Fibroblast of peridontal ligament (primary cell): Measurements from ENCODE around the gene RNFT2.
A peak's percentile ranks its signal among the peaks of the same experiment; 100 is the strongest.

Experiments
- DNase-seq: peaks from one replicate; pipeline ENCODE4 v3.0.0-alpha.2; 2010; ENCODE audit errors: extremely low read depth

Gene RNFT2

GRCh38 chr12:116832353-116832752 is 94.2 kb downstream of the RNFT2 start:
- DNase-seq, result peak; percentile 3

DNA sequence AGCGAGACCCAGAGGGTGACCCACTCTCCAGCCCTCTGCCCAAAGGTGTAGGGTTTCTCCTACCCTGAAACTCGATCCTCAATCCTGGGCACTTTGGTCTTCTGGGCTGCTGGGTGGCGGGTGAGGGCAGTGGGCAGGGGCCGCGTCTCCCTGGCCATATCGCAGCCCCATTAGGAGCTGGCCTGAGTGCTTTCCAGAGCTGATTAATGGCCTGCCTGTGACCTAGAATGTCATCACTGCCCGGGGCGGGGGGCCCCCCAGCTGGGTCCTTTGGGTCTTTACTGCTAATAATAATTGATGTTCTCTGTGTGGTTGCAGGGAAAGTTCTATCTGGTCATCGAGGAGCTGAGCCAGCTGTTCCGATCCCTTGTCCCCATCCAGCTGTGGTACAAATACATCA is 95.4 kb downstream of the RNFT2 start:
- DNase-seq, result no peak

GRCh38 chr12:116835484-116835883 is 97.4 kb downstream of the RNFT2 start:
- DNase-seq, result no peak

DNA sequence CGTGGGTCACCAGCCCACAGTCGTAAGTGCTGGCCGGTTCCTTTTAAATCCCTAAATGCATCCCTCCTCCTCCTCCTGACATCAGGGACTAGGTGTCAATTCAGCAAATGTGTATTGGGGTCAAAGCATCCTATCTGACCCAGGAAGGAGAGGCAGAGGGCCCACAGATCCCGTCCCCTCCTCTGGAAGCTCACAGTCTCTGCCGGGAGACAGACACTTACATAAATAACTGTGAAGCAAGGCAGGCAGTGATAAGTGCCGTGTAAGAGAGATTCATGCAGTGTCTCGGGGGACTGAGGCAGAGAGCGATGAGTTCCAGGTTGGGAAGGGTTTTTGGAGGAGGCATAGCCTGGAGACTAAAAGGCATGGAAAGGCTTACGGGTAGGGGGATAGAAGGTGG is 99.0 kb downstream of the RNFT2 start:
- no peak for DNase-seq

DNA sequence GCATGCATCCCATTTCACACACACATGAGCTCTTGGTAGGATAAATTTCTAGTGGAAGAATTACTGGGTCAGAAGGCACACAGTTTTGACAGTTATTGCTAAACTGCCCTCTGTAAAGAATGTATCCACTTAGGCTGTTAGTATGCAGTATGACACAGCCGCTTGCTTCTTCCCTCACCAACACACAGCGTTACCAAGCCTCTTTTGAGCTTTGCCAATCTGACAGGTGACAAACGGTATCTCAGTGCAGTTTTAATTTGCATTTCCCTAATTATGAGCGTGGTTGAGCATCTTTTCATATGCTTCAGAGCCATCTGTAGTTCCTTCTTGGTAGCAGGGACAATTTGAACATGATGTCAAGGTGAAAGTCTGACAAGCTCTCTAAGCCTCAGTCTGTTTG is 100.2 kb downstream of the RNFT2 start:
- no peak for DNase-seq

- no peak for DNase-seq
These were observed 101.2 kb downstream of the RNFT2 start for GRCh38 chr12:116839287-116839830.

GRCh38 chr12:116843085-116843484 is 105.0 kb downstream of the RNFT2 start:
- no peak for DNase-seq

DNA sequence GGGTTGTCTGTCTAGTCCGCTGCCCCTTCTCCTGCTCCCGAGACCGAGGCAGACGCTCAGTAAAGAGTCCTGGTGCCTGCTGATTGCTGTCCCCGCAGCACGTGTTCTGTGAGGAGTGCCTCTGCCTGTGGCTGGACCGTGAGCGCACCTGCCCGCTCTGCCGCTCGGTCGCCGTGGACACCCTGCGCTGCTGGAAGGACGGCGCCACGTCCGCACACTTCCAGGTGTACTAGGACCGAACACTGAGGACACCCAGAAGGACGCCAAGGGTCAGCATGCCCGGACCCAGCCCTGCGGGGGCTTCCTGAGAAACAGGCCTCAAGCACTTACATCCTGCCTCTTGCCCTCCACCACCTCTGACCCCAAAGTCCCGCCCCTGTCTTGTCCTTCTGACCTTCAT is 111.1 kb downstream of the RNFT2 start:
- no peak for DNase-seq

GRCh38 chr12:116852303-116852702 is 114.2 kb downstream of the RNFT2 start:
- DNase-seq, result no peak

DNA sequence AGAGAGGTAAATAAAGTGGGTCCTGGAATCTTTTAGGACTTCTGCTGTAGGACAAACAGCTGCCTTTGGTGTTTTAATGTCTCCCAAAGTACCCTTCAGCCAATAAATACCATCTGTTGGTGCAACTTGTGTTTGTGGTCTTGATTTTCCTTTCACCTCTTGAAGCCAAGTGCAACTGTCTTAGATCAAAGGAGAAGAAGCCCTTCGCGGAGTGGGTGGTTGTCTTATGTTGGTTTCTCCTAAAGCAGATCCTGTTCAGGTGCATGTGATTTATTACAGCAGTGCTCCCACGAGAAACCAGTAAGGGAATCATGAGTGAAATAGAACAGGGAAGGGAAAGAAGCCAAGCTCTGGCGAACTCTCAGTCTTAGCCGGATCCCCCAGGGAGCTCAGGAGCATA is 115.4 kb downstream of the RNFT2 start:
- DNase-seq, result no peak

GRCh38 chr12:116855744-116856470 is 117.8 kb downstream of the RNFT2 start:
- DNase-seq, result no peak

DNA sequence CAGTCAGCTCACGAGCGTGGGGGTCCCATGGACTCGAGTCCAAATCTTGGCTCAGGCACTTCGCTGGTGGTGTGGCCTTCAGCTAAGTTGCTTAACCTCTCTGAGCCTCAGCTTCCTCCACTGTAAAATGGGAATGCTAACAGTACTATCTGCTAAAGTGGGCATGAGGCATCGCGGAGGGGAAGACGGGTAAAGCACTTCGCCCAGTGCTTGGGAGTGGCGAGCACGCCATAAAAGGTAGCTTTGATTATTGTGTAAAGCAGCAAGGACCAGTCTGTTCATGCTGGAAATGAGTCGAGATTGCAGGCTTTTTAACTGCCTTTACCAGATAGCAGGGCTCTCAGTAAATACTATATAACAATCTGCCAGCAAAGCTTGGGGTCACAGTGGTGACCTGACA is 118.6 kb downstream of the RNFT2 start:
- no peak for DNase-seq

GRCh38 chr12:116859079-116859478 is 121.0 kb downstream of the RNFT2 start:
- DNase-seq, result no peak

- DNase-seq, result no peak
These were observed 122.1 kb downstream of the RNFT2 start for GRCh38 chr12:116860263-116860662.

DNA sequence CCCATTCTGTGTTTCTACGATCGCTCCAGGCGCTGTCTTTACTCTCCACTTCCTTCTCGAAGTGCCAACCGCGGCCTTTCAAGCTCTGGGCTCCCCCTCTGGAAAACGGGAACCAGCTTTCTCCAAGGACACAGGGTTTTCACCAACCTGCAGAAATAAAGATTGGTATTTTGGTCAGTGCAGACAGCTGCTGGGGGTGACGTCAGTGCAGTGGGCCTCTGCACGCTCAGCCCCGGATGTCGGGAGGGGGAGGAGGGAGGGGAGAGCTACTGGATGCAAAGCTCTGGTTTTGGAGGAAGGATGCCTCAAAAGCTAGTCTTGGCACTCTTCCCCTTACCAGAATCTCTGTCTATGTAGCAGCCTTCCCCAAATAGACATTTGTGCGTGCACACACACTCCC is 123.2 kb downstream of the RNFT2 start:
- peak; percentile 50 for DNase-seq

- no peak for DNase-seq
These were observed 124.1 kb downstream of the RNFT2 start for GRCh38 chr12:116862167-116862566.

- peak; percentile 35 for DNase-seq
These were observed 125.2 kb downstream of the RNFT2 start for GRCh38 chr12:116863275-116863767.

- peak; percentile 62 for DNase-seq
These were observed 126.5 kb downstream of the RNFT2 start for GRCh38 chr12:116864371-116865160.

DNA sequence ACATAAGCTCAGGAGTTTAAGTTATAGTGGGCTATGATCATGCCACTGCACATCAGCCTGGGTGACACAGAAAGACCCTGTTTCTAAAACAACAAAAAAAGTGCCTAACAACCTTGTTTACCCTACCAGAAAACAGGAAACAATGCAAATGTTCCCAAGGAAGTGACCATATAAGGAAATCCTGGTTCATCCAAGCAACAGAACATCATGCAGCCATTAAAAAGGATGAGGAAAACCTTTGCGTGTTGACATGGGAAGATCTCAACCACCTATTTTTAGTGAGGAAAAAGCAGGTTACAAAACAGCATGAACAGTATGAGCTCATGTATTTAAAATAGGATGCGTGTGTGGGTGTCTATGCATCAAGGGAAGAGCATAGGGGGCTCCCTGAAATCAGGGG is 129.4 kb downstream of the RNFT2 start:
- no peak for DNase-seq

- DNase-seq, result no peak
These were observed 132.2 kb downstream of the RNFT2 start for GRCh38 chr12:116870306-116870705.

- DNase-seq, result no peak
These were observed 136.3 kb downstream of the RNFT2 start for GRCh38 chr12:116874324-116874995.

- no peak for DNase-seq
These were observed 138.2 kb downstream of the RNFT2 start for GRCh38 chr12:116876151-116876869.
